Endothelial cell of umbilical vein (primary cell): ENCODE data around the gene FMO1. TPM values are rescaled to one million over a fixed set of nuclear protein-coding genes. Genes with fewer than 3 reads are reported as not detected.

Source experiments
- BruUV-seq: library from RNA; stranded (reverse); fragments of 400-500 nt; replicated peaks from 2 replicates; lab custom pipeline; 2021; lab: Mats Ljungman, UMichigan
- CTCF ChIA-PET: fragments of 300-600, 350-600 bp; sonication (Branson Sonifier 250); formaldehyde crosslinking; loops from one replicate; lab custom pipeline; 2021; ENCODE audit warnings: antibody characterized with exemption, inconsistent platforms; lab: Charles Lee
- POLR2A ChIA-PET: fragments of 300-600, 350-600 bp; sonication (Branson Sonifier 250); formaldehyde crosslinking; loops from one replicate; lab custom pipeline; 2021; ENCODE audit warnings: antibody characterized with exemption, inconsistent platforms; lab: Charles Lee
- DNase-seq: peaks from one replicate; pipeline ENCODE4 v3.0.0-alpha.2; 2011; ENCODE audit warnings: low read depth, low spot score
- FAIRE-seq: peaks from 2 replicates; lab custom pipeline; 2011; peaks lifted over from hg19 to GRCh38; lab: Jason Lieb, UNC
- H2AFZ ChIP-seq: 2 replicates; pipeline ENCODE4 v1.6.0; 2012; ENCODE audit warnings: low read depth, low read length, control low read depth, inconsistent platforms
- H3K27ac ChIP-seq: 2 replicates; pipeline ENCODE4 v1.5.1; 2011; ENCODE audit warnings: low read depth, mild to moderate bottlenecking, control low read depth, low read length, moderate library complexity; ENCODE audit not compliant: insufficient read depth
- H3K27me3 ChIP-seq, 2 experiments: 2 replicates each; pipeline versions ENCODE4 v1.6.0 to v1.6.1; 2011; ENCODE audit warnings: low read length in 2 of 2, mixed read lengths in 1 of 2; ENCODE audit not compliant: control insufficient read depth in 2 of 2, insufficient read depth in 2 of 2
- H3K36me3 ChIP-seq, 2 experiments: 2 replicates in 1 of 2; 3 replicates in 1 of 2; pipeline ENCODE4 v1.5.1; 2011; ENCODE audit warnings: low read length in 2 of 2, mild to moderate bottlenecking in 1 of 2, moderate library complexity in 1 of 2; ENCODE audit not compliant: control insufficient read depth in 2 of 2, insufficient read depth in 2 of 2; ENCODE audit errors: extremely low read depth in 1 of 2
- H3K4me1 ChIP-seq: 3 replicates; pipeline ENCODE4 v1.5.1; 2011; ENCODE audit warnings: mild to moderate bottlenecking, low read length; ENCODE audit not compliant: control insufficient read depth, insufficient read depth; ENCODE audit errors: extremely low read depth
- H3K4me2 ChIP-seq: 2 replicates; pipeline ENCODE4 v1.6.1; 2011; ENCODE audit warnings: low read length, control low read depth, mixed read lengths; ENCODE audit not compliant: insufficient read depth
- H3K4me3 ChIP-seq, 3 experiments: fragments of 200-600 bp in 1 of 3; sonication (generic), shearing (Covaris generic) in 1 of 3; replicated peaks in 1 of 3; 2 replicates each; pipeline ENCODE4 v1.5.1; 2011 to 2016; ENCODE audit warnings: control low read depth in 3 of 3, low read length in 3 of 3, mild to moderate bottlenecking in 2 of 3, inconsistent platforms in 1 of 3, low read depth in 1 of 3, moderate library complexity in 1 of 3; ENCODE audit not compliant: insufficient read depth in 1 of 3
- H3K79me2 ChIP-seq: 2 replicates; pipeline ENCODE4 v1.6.0; 2012; ENCODE audit warnings: low read length, inconsistent platforms; ENCODE audit not compliant: control insufficient read depth, insufficient read depth
- H3K9ac ChIP-seq: replicated peaks from 2 replicates; pipeline ENCODE3; 2011; ENCODE audit warnings: low read length, control low read depth; ENCODE audit not compliant: insufficient read depth; ENCODE audit errors: extremely low read depth
- H3K9me1 ChIP-seq: replicated peaks from 3 replicates; pipeline ENCODE4 v1.6.0; 2011; ENCODE audit warnings: mild to moderate bottlenecking, low read length; ENCODE audit not compliant: control insufficient read depth, insufficient read depth; ENCODE audit errors: extremely low read depth
- H3K9me3 ChIP-seq: replicated peaks from 2 replicates; pipeline ENCODE4 v1.5.1; 2012; ENCODE audit warnings: low read length, inconsistent platforms; ENCODE audit not compliant: control insufficient read depth, insufficient read depth
- H4K20me1 ChIP-seq: replicated peaks from 2 replicates; pipeline ENCODE3; 2011; ENCODE audit warnings: mild to moderate bottlenecking, low read length; ENCODE audit not compliant: control insufficient read depth, insufficient read depth; ENCODE audit errors: extremely low read depth
- CTCF ChIP-seq, 2 donors: IDR thresholded peaks; 1 replicate in 1 of 2; 2 replicates in 1 of 2; pipeline ENCODE4 v1.5.1; 2011; ENCODE audit warnings: low read length in 2 of 2, mild to moderate bottlenecking in 2 of 2, moderate library complexity in 2 of 2, control low read depth in 1 of 2, inconsistent platforms in 1 of 2, low read depth in 1 of 2; ENCODE audit not compliant: insufficient read depth in 1 of 2; ENCODE audit errors: extremely low read depth in 1 of 2
- EZH2 ChIP-seq: IDR thresholded peaks from 2 replicates; pipeline ENCODE4 v1.6.1; 2012; ENCODE audit warnings: borderline replicate concordance, low read depth, mild to moderate bottlenecking, moderate library complexity, low read length, inconsistent platforms; ENCODE audit not compliant: severe bottlenecking
- FOS ChIP-seq: IDR thresholded peaks from 2 replicates; pipeline ENCODE4 v1.6.1; 2011; ENCODE audit warnings: mild to moderate bottlenecking, low read length, moderate library complexity, borderline replicate concordance; ENCODE audit not compliant: insufficient read depth
- GATA2 ChIP-seq: IDR thresholded peaks from 2 replicates; pipeline ENCODE4 v1.7.0; 2011; ENCODE audit warnings: low read depth, mild to moderate bottlenecking, moderate library complexity, mixed read lengths, low read length; ENCODE audit not compliant: insufficient read length, insufficient read depth
- JUN ChIP-seq: IDR thresholded peaks from 2 replicates; pipeline ENCODE4 v1.6.1; 2011; ENCODE audit warnings: borderline replicate concordance, low read depth; ENCODE audit not compliant: insufficient read length, insufficient read depth
- MAX ChIP-seq: IDR thresholded peaks from 2 replicates; pipeline ENCODE4 v1.6.1; 2011; ENCODE audit not compliant: insufficient read depth, insufficient read length
- MYC ChIP-seq: IDR thresholded peaks from one replicate; pipeline ENCODE4 v1.6.1; 2011; ENCODE audit warnings: mild to moderate bottlenecking, low read depth, low read length
- POLR2A ChIP-seq: IDR thresholded peaks from 2 replicates; pipeline ENCODE4 v1.6.1; 2012; ENCODE audit warnings: low read depth, mild to moderate bottlenecking, control low read depth, low read length
- POLR2AphosphoS5 ChIP-seq: IDR thresholded peaks from 2 replicates; pipeline ENCODE4 v1.6.1; 2012; ENCODE audit warnings: low read depth, mild to moderate bottlenecking, control low read depth, low read length, moderate library complexity; ENCODE audit not compliant: insufficient read depth
- dilution Hi-C: fragments of 300-500 bp; cut with MboI; formaldehyde crosslinking; loops from one replicate; pipeline ENCODE4 v1.15.0; 2019; ENCODE audit warnings: low sequenced_read_pairs; ENCODE audit not compliant: extremely low pct_ligation_motif_present
- intact Hi-C: fragments of 100-400 bp; cut with micrococcal nuclease; formaldehyde crosslinking; loops from one replicate; pipeline ENCODE4 v1.10.0; 2022
- polyA plus RNA-seq, 4 experiments: library from polyadenylated mRNA; depleted of rRNA in 3 of 4; stranded (reverse) in 3 of 4; unstranded in 1 of 4; fragments of >200 nt; gene quantifications; 2 replicates each; pipeline versions ENCODE4 v1.2.1 to v1.2.3, GENCODE V29; 2011 to 2012; ENCODE audit warnings: missing spikeins in 1 of 4
- total RNA-seq: library from RNA; stranded (reverse); gene quantifications from 2 replicates; pipeline ENCODE4 v1.2.3, GENCODE V29; 2021

The FMO1 gene
- total and polyA plus RNA-seq, 2 donors (not counting 3 experiments of a cell fraction or from before 2014, with no cell fraction given): not detected

DNA sequence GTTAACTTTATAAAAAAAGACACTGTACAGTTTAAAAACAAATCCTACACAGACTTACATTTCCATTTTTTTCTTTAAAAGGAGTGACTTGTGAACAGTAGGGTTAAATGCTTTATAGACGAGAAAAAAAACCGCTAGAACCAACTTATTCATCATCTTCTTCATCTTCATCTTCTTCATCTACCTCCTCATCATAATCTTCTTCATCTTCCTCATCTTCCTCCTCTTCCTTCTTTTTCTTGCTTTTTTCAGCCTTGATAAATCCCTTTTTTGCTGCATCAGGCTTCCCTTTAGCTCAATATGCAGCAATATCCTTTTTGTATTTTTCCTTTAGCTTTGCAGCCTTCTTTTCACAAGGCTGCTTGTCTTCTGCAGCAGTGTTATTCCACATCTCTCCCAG, 22.5 kb downstream of the FMO1 start:
- Histone ChIP-seq H3K4me1 (no peaks in the 10 kb centered on the region), H4K20me1 (no peaks in the 10 kb centered on the region), H3K27ac (no peak overlapping the region), H3K27me3 (no peaks in the 10 kb centered on the region), H3K9ac (no peak overlapping the region), H2AFZ (no peak overlapping the region), H3K79me2 (no peaks in the 10 kb centered on the region), H3K9me1 (no peaks in the 10 kb centered on the region), H3K4me3 (no peak overlapping the region), H3K9me3 (no peaks in the 10 kb centered on the region), H3K36me3 (no peaks in the 10 kb centered on the region), H3K4me2 (no peak overlapping the region)
- POLR2A ChIA-PET: no interaction called here
- intact Hi-C loops (no loop called here), dilution Hi-C loops (no loop called here)
- no peak for DNase-seq
- no TSS peak for BruUV-seq
- CTCF ChIA-PET: interaction anchor here (1.4 kb wide), 1 partner anchor 26 kb away, joined by 4 read pairs; no protein-coding TSS in a partner anchor
- TF ChIP-seq GATA2 (no peak), MAX (no peak), JUN (no peak), POLR2AphosphoS5 (no peak), POLR2A (no peak), MYC (no peak), FOS (no peak), EZH2 (no peak), CTCF (IDR thresholded peaks at IDR 0.05; ENCODE audit: extremely low read depth in 1 of 2, insufficient read depth in 1 of 2, low read depth in 1 of 2, low read length in 2 of 2) (no peak)
- FAIRE-seq: no peak
